ENCODE data around the gene ALDH3B2.
"Not testable (repeated sequence)": the region's sequence is repeated elsewhere in the genome, so short reads cannot be mapped to it uniquely, and the experiment has no call there.

- TF ChIP-seq CTCF (IDR thresholded peaks at IDR 0.05); POLR2AphosphoS5 (IDR thresholded peaks at IDR 0.05; ENCODE audit: low read depth, low read length); REST (IDR thresholded peaks at IDR 0.05; ENCODE audit: insufficient read depth in 1 of 2, low read depth in 2 of 2, low read length in 1 of 2); SIN3A (IDR thresholded peaks at IDR 0.05; ENCODE audit: borderline replicate concordance, insufficient read depth, low read depth, low read length); TCF7L2 (IDR thresholded peaks at IDR 0.05; ENCODE audit: low read depth, low read length): not testable (repeated sequence)
Measured at GRCh38 chr11:67618901-67619659, 55.3 kb downstream of the ALDH3B2 start.

All from Panc1 (cell line).